GM23338 (cell line): ENCODE measurements around the gene SEC61G.

Experiments used
- CREB1 ChIP-seq: fragments of 250-450 bp; sonication (Bioruptor Pico); IDR thresholded peaks from 2 replicates; pipeline ENCODE4 v1.5.0; 2020; ENCODE audit warnings: low read depth, mild to moderate bottlenecking, moderate library complexity
- CTCF ChIP-seq, 2 experiments: fragments of 200-600 bp in 1 of 2; sonication (generic) in 1 of 2; conservative IDR thresholded peaks; 2 replicates each; pipeline versions ENCODE4 v1.5.1 to v1.6.1; 2016 to 2017; ENCODE audit warnings: antibody characterized with exemption in 2 of 2, low read depth in 2 of 2, mild to moderate bottlenecking in 2 of 2, moderate library complexity in 1 of 2
- EZH2 ChIP-seq: fragments of 200-600 bp; sonication (generic); IDR thresholded peaks from one replicate; pipeline ENCODE4 v1.8.0; 2017; ENCODE audit warnings: antibody characterized with exemption, mild to moderate bottlenecking, low read depth; ENCODE audit not compliant: unreplicated experiment
- NANOG ChIP-seq: IDR thresholded peaks from 2 replicates; pipeline ENCODE4 v1.6.1; 2016; ENCODE audit warnings: antibody characterized with exemption, borderline replicate concordance
- POLR2AphosphoS5 ChIP-seq: IDR thresholded peaks from 2 replicates; pipeline ENCODE4 v1.6.1; 2016; ENCODE audit warnings: antibody characterized with exemption, low read depth
- REST ChIP-seq: IDR thresholded peaks from one replicate; pipeline ENCODE4 v1.6.1; 2018; ENCODE audit warnings: antibody characterized with exemption; ENCODE audit not compliant: unreplicated experiment

DNA sequence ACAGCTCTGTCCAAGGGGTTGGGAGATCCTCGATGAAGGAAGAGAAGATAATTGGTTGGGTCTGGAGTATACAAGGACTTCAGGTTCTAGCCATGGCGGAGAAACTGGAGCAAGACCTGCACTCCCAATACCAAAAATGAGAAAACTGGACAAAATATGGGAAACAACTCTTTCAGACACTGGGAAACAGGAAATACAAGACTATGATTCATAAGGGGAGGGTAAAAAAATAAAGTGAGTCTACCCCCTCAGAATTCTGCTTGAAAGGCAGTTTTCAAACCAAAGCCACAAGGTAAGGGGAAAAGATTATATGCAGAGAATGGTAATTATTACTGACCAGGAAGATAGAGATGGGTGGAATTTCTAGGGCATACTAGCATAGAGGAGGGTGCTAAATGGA lies 10.2 kb upstream of the SEC61G start:
- TF ChIP-seq REST (no peak), CTCF (conservative IDR thresholded peaks at IDR 0.05; ENCODE audit: low read depth in 2 of 2) (no peak), NANOG (no peak), POLR2AphosphoS5 (no peak), EZH2 (no peak), CREB1 (no peak)
